Hypothalamus (tissue), 51 donors: ENCODE results near the gene PTCH1.

Experiments
- DNase-seq, 51 donors: peaks; one replicate each; lab custom pipeline; 2025; lab: John Stamatoyannopoulos, UW

Gene PTCH1

DNA sequence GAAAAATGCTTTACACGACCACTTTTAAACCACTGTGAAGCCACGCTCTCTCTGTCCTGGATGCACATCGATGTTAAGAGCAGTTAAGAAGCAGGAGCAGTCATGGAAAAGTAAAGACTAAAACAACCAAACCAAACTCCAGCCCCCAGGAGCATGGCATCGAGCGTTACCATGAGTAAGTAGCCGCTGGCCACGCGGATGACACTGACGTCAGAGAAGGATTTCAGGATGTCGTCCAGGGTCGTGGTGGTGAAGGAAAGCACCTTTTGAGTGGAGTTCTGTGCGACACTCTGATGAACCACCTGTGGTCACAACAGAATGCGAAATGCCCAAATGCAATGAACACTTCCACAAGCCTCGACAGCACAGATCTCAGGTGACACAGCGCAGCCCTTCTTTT is 38.9 kb downstream of the PTCH1 start:
- DNase-seq = peak in 4 of 51 donors; percentile 15 to 67 (median 44)

DNA sequence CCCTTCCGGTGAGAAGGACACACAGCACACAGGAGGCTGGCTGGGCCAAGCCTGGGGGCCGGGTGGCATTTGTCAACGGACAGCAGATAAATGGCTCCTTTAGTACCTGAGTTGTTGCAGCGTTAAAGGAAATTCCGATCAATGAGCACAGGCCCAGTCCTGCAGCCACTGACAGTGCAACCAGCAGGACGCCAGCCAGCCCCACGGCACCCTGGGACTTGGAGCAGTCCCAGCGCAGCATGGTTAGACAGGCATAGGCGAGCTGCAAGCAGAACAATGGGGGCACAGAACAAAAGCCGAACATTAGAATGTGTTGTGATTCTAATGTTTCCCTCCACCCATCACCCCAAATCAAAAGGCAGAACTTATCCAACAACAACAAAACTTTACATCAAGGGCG is 39.3 kb downstream of the PTCH1 start:
- peak in 50 of 51 donors; percentile 7 to 93 (median 72) for DNase-seq

DNA sequence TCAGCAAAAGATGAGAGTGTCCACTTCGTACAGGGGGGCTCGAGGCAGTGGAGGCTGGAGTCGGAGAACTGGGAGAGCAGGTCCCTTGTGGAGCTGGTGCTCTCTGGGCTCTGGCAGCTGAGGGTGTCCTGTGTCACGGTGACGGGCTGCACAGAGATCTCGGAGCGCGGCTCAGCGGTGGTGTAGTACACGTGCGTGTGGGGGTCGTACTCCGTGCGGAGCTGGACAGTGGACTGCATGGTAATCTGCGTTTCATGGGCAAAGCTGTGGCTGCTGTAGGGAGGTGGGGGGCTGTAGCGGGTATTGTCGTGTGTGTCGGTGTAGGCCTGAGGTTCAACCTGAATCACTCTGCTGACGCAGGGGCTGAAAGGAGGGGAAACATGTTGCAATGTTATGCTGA is 48.0 kb downstream of the PTCH1 start:
- no peak for DNase-seq

DNA sequence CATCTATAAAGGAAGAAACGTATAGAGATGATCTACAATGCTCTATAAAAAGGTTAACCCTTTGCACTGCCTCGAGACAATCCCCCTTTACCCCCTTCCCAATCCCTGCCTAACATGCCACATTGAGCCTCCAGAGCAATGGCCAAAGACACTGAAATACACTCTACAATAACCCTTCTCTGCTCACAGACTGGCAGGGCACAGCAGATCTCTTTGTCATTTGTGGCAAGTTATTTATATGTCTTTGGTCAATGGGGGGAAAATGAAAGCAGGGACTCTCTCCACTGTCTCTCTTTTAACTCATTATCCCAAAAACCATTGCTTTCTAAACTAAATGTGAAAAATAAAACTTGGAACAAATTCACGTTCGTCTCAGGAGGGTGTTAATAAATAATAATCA is 51.7 kb downstream of the PTCH1 start:
- no peak for DNase-seq

DNA sequence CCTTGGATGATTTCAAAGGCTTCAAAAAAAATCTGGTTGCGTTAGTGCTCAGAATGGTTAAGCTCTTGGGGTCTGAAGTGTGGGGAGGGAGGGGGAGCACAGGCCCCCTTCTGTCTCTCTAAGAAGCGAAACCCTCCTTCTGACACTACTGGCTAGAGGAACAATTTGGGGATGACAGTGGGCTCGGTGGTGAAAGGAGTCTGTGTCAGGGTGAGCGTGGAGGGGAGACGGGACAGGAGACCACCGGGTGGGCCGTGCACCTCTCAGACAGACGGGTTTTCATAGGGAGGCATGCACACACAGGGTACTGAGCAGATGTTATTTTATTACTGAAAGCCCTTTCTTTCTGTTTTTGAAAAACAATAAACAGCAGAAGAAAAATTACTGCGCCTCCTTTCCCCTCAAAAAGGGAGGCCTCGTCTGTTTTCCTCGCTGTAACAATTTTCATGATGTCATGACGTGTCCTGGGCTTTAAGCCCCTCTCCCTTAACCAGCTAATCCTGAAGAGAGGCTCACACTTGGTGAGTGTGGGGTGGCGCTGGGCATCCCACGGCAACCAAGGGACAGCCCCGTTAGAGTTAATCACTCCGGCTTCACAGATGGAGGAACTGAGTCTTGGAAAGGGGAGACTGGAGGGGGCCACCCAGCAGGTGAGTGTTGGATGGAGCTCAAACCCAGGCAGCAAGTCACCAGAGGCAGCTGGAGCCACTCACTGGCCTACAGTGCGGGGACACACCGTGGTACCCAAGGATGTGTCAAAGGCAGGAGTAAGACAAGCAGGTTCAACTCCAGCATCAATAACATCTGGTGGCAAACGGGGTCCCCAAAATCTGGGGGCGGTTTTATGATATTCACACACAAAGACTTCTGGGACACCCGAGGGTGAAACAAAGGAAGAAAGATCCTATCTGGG is 53.4 kb downstream of the PTCH1 start:
- DNase-seq = no peak

DNA sequence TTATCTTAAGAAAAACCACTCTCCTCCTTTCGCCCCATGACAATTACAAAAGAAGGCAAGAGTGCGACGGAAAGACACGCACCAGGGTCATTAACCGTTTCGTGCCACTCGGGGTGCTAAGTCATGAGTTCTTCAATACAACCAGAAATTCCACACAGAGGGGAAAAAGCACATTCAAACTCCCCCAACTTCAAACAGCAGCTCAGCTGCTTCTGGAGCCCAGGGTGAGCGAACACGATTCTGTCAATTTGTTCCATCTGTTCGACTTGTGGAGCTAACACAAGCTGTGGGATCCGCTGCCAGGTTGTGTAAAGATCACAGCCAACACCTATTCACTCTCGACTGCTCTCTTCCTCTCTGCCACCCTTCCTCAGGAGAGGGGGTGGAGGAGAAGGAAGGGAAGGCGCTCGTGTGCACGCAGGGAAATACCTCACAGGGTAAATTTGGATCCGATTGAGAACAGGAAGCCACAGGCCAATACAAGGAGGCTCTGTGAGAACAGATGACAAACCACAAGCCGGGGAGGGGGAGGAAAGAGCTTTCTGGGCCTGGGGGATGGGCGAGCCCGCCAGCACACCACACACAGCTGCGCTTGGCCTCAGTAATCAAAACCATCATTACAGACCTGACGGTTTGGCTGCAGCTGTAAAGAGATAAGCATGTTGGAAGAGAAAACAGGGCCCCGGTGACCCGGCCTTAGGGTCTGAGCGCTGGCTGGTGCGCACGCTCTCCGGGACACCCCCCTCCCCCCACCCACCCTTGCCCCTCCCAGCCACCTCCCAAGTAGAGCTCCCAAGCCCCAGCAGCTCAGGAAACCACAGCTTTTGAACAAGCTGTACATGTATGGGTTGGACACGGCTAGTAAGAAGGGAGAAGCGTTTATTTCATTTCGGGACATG is 54.3 kb downstream of the PTCH1 start:
- peak in 49 of 51 donors; percentile 32 to 88 (median 67) for DNase-seq

DNA sequence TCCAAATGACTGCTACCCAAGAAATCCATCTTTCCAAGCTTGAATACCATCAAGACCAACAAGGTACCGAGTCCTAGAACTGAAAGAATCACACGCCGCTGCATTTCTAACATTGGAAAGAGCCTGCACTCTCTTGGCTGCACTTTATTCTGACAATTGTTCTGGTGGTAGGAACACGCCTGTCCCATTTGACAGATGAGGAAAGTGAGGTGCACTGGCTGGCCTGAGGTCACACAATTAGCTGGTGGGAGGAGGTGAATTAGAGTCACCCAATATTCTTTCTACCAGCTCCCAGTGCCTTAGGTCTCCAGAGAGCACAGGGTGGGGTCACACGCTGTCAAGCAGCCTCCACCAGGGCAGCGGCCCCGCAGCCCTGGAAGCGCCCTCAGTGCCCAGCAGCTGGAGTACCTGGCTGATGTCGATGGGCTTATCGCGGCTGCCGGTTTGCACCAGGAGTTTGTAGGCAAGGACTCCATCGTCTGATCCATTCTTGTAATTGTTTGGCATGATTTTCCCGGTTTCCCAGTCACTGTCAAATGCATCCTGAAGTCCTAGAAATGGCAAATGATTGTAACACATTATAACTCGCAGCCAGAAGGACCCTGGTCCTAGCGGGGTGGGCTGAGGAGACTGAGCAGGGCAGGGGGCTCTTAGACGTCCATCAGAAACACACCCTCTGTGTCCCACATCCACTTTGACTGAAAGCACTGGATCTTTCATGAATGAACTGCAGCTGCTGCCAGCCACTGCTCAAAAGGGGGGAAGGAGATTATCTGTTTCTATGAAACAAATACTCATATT is 55.1 kb downstream of the PTCH1 start:
- DNase-seq = peak in 1 of 51 donors; percentile 35

DNA sequence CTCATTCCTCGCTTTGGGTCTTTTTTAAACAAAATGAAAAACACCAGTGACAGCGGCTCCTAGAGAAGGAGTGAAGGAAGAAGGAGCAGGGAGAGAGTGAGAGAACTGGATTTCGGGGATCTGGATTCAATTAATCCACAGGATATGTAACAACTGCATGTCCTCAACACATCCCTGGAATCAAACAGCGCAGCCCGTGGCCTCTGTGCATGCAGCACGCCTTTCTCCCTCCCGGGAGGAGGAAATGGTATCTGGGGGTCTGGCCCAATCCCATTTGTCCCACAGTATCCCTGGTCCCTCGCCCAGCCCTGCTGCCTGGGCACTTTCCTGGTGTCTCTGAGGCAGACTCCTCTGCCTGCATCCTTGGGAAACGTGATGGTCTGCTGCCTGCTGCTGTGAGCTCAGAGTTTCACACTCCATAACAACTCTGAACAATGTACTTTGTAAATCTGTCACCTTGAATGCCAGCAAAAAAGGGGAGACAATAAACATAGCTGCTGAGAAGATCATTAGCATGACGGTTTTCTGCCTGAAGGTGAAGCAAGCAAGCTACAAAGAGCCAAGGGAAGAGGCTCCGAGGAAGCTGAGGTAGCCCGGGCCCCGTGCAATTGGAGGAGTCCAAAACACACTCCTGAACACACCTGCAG is 56.1 kb downstream of the PTCH1 start:
- no peak for DNase-seq

DNA sequence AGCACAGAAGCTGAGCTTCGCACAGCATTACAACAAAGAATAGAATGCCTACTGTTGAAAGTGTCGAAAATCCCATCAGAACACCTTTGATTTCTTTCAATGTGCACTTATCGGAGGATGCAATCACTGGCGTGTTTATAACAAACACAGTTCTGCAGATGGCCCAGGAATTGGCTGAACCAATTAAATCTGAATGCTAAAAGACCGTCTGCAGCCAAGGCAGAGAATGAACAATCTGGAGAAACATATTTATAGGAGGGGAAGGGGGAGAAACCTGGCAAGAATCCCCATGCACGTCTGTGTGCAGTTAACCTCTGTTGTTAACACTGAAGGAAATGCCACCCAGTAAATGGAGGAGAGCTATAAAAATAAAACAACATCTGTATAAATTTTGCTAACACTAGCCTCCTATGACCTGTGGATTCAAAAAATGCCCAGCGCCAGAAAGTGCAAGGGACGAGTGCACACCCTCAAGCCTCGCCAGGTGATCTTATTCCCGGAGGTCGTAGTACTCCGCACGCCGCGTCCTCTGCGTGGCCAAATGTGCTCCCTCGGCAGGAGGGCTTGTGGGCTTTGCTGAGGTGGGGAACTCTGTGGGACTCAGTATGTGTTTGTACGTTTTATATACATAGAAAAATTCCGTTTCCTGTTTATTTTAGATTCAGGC is 56.8 kb downstream of the PTCH1 start:
- no peak for DNase-seq

DNA sequence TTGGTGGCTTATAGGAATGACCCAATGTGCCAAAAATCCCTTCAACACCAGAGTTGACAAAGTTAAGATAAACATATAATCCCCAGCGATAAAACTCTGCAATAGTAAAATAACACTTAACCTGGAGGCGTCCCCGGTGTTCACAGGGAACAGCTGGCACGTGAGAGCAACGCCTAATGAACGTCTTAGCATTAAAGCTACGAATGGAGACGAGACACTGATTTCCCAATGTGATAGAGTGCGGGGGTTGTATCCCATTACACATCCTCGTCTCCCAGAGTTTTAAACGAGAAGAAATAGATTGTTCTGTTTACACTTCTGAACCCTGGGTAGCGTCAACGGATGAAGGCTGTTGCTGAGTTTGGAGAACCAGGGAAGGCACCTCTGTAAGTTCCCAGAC is 57.6 kb downstream of the PTCH1 start:
- no peak for DNase-seq

DNA sequence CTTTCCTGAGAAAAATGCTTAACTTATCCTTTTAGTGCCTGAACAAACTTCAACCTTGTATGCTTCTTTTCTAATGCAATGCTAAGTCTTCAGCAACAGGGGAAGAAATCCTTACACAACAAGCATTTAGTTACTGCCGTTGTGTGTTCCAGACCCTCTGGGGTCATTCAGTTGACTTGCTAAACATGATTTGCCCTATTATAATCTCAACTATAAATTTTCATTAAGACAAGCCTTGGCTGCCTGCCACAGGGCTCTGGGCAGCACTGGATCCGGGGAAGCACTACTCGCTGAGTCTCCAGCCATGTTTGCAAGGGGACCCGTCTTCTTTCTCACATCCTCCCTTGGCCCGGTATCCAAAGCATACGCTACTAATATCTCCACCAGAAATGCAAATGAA is 58.1 kb downstream of the PTCH1 start:
- DNase-seq = no peak

DNA sequence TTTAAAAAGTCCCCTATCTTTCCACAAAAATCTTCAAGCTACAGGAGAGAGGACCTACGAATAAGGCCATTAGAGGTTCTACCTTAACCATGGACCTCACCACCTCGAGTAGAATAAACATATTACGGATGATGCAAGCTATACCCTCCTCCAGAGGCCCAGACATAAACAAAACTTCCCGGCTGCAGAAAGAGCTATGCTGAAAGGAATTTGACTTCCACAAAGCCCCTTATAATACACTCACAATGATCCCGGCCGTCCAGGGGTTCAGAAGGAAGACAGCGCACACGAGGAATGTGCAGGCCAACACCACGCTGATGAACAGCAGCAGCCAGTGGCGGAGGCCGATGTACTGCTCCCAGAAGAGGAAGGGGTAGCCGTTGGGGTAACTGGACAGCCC is 59.0 kb downstream of the PTCH1 start:
- no peak for DNase-seq

DNA sequence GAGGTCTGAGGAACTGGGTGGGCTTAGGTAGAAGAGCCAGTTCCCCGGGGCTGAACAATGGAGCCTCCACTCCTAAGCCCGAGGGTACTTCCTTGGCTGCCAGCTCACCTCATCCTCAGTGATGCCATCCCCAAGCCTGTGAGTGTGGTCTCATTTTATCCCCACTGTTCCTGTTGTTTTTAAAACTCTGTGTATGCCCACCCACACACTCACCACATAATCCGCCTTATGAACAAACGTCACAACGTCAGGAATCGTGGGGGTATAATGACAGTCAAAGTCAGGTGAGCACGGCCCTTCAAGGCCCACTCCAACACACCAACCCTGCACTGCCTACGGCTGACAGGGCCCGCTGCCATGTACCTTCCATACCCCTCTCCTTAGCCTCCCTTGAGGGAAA is 61.1 kb downstream of the PTCH1 start:
- no peak for DNase-seq

DNA sequence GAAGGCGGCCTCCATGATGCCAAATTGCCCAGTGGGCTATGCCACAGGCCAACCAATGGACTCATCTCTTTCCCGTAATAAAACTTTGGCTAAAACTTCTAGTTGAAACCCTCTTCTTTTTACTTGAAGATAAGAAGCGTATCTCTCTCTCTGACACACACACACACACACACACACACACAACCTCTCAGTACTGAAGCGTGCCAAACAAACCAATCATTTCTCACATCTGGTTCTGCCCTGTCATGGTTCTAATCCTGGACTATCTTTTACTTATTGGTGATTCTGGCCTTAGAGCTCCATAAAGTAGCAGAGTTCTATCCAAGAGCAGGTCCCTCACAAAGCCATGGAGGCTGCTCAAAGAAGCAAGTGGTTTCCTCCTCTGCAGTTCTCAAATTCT is 64.6 kb downstream of the PTCH1 start:
- DNase-seq = no peak

DNA sequence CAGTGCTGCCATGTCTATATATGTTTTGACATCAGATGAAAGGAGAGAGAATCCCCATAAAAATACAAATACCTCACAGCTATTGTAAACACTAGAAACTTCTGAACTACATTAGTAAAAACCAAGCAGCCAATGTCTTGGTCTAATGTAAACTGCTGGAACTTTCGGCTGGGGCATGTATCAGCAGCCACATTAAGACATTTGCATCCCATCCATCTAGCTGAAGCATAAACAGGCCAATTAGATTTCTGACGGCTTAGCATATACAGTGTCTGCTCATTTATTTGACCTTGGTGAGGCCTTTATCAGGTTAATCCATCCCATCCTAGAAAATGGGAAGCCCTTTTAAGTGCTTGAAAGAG is 65.7 kb downstream of the PTCH1 start:
- DNase-seq = no peak

DNA sequence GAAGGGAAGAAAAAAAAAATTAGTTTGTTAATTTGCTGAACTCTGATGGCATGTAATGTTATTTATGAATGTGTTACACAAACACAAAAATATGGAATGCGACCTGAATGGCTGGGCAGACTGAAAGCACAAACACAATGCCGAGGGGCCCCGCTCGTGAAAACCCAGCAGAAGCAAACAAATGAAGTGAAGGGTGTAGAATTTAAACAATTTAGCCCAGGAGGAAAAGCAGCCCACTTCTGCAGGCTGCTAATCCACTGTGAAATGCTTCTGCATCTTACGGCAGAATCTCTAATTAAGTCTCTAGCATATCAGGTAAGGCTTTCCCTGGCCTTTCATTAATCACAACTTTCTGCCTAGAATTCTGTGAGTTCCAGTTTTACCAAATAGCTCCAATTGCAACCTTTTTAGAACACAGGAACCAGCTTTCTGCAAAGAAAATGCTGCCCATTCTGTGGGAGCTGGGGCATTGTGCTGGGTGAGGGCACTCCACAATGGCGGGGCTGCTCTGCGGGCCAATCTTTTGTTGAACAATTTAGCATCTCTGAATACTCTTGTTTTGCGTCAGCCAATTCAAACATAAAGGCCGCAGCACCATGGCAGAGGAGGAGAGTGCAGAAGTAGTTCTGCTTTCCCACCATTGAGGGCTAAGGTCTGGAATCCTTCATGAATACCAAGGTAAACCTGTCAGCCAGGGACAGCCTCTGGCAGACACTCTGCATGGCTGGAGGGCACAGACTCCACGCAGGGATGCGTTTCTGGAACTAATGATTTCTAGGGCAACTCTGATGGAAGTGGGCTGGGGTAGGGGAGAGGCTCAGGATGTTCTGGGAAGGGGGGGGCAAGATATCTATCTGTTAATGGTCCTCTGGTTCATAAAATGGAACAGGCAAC is 66.4 kb downstream of the PTCH1 start:
- peak in 15 of 51 donors; percentile 16 to 68 (median 36) for DNase-seq

DNA sequence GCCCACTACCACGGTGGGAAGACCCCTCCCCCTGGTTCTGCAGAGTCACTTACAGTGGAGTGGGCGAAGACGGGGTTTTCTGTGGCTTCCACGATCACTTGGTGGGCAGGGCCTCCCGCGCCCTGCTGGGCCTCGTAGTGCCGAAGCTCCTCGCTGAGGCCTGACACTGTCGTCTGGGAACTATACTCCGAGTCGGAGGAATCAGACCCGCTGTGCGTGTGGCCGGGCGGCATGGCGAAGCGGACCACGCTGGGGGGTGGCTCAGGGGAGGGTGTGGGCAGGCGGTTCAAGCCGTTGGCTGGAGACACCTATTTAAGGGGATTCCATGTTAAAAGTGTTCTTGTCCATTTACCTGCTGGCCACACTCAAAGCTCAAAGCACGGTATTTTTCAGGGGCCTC is 67.8 kb downstream of the PTCH1 start:
- DNase-seq = no peak

DNA sequence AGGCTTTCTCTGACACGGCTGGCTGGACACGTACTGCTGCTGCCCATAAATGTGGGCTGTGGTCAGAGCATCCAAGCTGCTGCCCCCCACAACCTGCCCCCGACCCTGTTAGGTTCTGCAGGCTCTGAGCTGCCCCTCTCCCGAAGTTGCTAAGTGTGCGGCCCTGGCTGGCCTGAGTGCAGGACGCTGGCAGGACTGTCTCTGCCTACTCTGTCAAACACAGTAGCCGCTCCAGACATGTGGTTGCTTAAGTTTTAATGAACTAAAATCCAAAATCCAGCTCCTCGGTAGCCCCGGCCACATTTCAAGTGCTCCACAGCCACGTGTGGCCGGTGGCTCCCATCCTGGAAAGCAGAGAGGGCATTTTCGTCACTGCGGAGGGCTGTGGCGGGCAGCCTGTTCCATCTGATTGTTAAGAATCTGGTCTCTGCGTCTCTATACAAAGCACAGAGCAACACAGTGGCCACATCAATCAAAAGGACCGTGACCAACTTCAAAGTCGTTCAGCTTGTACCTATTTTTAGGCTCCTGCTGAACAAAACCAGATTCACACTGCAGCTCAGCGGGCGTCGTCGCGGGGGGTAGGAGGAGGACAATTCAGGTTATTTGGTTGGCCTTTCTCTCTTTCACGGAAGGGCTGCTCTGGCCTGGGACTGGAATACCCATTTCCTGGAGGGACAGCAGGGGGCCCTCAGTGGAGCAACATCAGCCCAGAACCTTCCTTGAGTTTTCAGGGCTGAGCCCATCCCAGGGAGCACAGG is 68.9 kb downstream of the PTCH1 start:
- DNase-seq = peak in 12 of 51 donors; percentile 16 to 48 (median 27)
